Upper lobe of right lung (tissue), 1 donor: Measurements from ENCODE around the gene LAP3. TPM values are rescaled to one million over a fixed set of nuclear protein-coding genes. Genes with fewer than 3 reads are reported as not detected.

Experiments used
- ATAC-seq: fragments of 200-7000 bp; cut with Tn5 transposase; one replicate; pipeline ENCODE4 v1.9.1; 2020; ENCODE audit warnings: mild to moderate bottlenecking, moderate library complexity
- DNase-seq: peaks from one replicate; pipeline ENCODE4 v3.0.0-alpha.2; 2020
- H3K27ac ChIP-seq: fragments of 200-600 bp; one replicate; pipeline ENCODE4 v1.8.0; 2022
- H3K27me3 ChIP-seq: fragments of 200-600 bp; one replicate; pipeline ENCODE4 v1.8.0; 2022; ENCODE audit warnings: mild to moderate bottlenecking
- H3K36me3 ChIP-seq: fragments of 200-600 bp; one replicate; pipeline ENCODE4 v1.8.0; 2022
- H3K4me1 ChIP-seq: fragments of 200-600 bp; one replicate; pipeline ENCODE4 v1.8.0; 2022
- H3K4me3 ChIP-seq: fragments of 200-600 bp; one replicate; pipeline ENCODE4 v1.8.0; 2022; ENCODE audit warnings: mild to moderate bottlenecking
- H3K9me3 ChIP-seq: fragments of 200-600 bp; one replicate; pipeline ENCODE4 v1.8.0; 2022
- intact Hi-C: fragments of 100-400 bp; cut with DNase I; formaldehyde crosslinking; loops from one replicate; pipeline ENCODE4 v1.11.0; 2022
- total RNA-seq: library from RNA; stranded (reverse); fragmentation: NEBNext Ultra II Directional; extraction: Animal tissue kit (Norgen Biotek cat#: 25700); gene quantifications from one replicate; pipeline ENCODE4 v1.2.1, GENCODE V29; 2021
- TF ChIP-seq, protein P1 (sequence below): fragments of 200-600 bp; IDR thresholded peaks from one replicate; pipeline ENCODE4 v1.8.0; 2022; ENCODE audit warnings: antibody characterized with exemption
- donor health status: DM: no; HTN: yes; CAD: no; lungs with severe emphysema.

Gene LAP3
- total RNA-seq, 1 donor from 2014 or later = 97.6 TPM

DNA sequence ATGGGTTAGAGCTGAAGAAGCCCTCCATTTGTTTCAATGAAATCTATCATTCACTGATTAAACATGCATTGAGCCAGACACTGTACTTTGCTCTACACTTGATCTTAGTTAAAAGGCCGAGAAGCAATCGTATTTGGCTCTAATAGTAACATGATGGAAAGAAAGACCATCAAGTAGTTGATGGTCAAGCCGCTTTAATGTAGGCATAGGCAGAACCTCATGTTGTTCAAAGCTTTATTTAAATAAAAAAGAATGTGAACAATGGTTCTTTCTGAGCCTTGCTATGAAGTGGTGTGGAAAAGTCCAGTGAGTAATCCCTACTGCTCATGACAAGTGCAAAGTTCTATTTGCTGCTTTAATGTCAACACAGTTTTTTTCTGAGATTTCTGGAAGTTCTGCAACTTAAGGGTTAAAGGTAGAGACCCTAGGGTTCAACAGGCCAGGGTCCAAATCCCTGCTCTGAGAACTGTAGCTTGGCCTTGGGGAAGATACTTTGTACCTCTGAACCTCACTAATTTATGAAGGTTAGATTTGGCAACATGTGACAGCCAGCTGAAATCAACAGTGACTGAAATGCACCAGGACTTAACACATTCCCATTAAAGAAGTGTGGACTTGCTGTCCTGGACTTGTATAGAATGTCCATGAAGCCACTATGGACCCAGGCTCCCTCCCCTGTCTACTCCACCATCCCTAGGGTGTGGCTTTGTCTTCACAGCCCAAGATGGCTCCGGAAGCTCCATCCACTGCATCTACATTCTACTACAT, 17.9 kb upstream of the LAP3 start:
- ATAC-seq (no peak), DNase-seq (no peak)
- no peaks in the 10 kb centered on the region for H3K36me3 ChIP-seq
- H3K27me3 ChIP-seq = no peaks in the 10 kb centered on the region
- H3K9me3 ChIP-seq = no peaks in the 10 kb centered on the region
- H3K4me1 ChIP-seq = no peaks in the 10 kb centered on the region
- TF ChIP-seq, protein P1, sequence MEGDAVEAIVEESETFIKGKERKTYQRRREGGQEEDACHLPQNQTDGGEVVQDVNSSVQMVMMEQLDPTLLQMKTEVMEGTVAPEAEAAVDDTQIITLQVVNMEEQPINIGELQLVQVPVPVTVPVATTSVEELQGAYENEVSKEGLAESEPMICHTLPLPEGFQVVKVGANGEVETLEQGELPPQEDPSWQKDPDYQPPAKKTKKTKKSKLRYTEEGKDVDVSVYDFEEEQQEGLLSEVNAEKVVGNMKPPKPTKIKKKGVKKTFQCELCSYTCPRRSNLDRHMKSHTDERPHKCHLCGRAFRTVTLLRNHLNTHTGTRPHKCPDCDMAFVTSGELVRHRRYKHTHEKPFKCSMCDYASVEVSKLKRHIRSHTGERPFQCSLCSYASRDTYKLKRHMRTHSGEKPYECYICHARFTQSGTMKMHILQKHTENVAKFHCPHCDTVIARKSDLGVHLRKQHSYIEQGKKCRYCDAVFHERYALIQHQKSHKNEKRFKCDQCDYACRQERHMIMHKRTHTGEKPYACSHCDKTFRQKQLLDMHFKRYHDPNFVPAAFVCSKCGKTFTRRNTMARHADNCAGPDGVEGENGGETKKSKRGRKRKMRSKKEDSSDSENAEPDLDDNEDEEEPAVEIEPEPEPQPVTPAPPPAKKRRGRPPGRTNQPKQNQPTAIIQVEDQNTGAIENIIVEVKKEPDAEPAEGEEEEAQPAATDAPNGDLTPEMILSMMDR = no peak
- no peak overlapping the region for H3K27ac ChIP-seq
- no peak overlapping the region for H3K4me3 ChIP-seq
- intact Hi-C loops = no loop called here

DNA sequence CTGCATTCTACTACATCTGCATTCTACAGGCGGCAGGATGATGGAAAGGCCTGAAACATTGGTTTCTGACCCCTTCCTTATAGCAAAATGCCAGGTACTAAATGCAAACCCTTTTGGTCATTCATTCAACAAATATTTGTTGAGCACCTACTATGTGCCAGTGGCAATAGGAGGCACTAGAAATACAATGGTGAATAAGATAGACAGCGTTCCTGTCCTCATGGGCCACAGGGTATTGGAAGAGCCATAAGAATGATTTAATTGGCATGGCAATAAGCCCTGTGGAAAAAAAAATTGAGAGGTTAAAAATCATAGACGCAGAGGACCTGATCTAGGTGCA, 17.3 kb upstream of the LAP3 start:
- H3K4me1 ChIP-seq = no peaks in the 10 kb centered on the region
- no peak overlapping the region for H3K27ac ChIP-seq
- no peaks in the 10 kb centered on the region for H3K27me3 ChIP-seq
- H3K36me3 ChIP-seq = no peaks in the 10 kb centered on the region
- DNase-seq (no peak), ATAC-seq (no peak)
- H3K4me3 ChIP-seq = no peak overlapping the region
- TF ChIP-seq, protein P1 = no peak
- H3K9me3 ChIP-seq = no peaks in the 10 kb centered on the region
- intact Hi-C loops = loop anchor here (5.0 kb wide), 1 partner anchor 68 kb away; no protein-coding TSS in a partner anchor

DNA sequence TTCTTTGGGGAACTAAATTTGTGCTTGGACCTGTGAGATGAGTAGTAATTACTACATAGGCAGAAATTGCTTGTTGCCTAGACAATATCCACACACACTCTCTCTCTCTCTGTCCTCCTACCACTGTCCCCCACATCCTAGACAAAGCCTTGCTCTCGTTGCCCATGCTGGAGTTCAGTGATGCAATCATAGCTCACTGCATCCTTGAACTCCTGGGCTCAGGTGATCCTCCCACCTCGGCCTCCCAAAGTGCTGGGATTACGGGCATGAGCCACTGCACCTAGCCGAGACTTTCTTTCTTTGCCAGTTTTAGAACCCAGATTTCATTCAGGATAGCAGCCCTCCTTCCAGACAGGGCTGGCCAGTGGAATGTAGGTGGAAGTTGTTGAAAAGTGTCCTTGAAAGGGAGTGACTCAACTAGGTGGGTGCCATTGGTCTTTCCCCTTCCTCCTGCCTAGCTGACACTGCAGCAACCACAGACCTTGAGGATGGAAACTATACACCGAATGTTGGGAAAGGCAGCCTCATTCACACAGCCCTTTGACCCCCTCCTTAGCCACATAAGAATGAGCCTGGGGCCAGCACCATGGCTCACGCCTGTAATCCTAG, 16.8 kb upstream of the LAP3 start:
- ATAC-seq = no peak

DNA sequence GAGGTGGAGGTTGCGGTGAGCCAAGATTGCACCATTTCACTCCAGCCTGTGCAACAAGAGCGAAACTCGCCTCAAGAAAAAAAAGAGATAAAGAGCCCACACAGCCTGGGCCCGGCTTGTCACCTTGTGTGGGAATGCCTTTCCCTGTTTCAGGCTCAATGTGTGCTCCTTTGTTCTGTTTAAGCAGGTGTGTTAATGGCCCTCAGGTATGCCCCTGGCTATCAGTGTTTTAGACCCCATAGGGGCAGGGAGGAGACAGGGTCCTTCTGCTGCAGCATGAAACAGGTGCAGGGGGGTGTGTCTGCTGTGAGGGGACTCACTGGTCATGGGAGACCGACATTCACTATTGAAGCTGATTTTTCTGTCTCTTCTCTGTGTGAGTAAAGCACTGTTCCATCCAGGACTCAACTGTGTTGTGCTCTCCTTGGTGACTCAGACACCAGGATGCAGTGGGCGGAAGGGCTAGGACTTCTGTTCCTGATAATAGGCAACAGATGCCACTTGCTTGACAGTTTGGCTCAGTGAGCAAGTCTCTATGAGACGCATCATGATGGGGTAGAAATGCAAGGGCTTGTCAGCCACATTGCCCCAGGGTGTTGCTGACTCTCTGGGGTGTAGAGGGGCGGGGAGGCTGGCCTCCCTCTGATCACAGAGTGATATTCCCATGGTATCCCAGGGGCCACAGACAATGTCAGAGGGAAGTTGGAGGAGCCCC, 15.6 kb upstream of the LAP3 start:
- no peaks in the 10 kb centered on the region for H3K36me3 ChIP-seq
- H3K4me1 ChIP-seq = no peaks in the 10 kb centered on the region
- H3K4me3 ChIP-seq = no peak overlapping the region
- H3K27ac ChIP-seq = no peak overlapping the region
- no peaks in the 10 kb centered on the region for H3K27me3 ChIP-seq
- TF ChIP-seq, protein P1 = no peak
- no peaks in the 10 kb centered on the region for H3K9me3 ChIP-seq
- intact Hi-C loops = loop anchor here (5.0 kb wide), 1 partner anchor 66 kb away; no protein-coding TSS in a partner anchor
- DNase-seq (no peak), ATAC-seq (peak; percentile 69)

More for the DNA sequence above, 16.8 kb upstream of the LAP3 start:
- intact Hi-C loops = loop anchor here (5.0 kb wide), 1 partner anchor 67 kb away; no protein-coding TSS in a partner anchor
- Histone ChIP-seq H3K4me1 (no peaks in the 10 kb centered on the region), H3K36me3 (no peaks in the 10 kb centered on the region), H3K4me3 (no peak overlapping the region), H3K27ac (no peak overlapping the region), H3K9me3 (no peaks in the 10 kb centered on the region), H3K27me3 (no peaks in the 10 kb centered on the region)
- no peak for DNase-seq
- TF ChIP-seq, protein P1 = no peak

DNA sequence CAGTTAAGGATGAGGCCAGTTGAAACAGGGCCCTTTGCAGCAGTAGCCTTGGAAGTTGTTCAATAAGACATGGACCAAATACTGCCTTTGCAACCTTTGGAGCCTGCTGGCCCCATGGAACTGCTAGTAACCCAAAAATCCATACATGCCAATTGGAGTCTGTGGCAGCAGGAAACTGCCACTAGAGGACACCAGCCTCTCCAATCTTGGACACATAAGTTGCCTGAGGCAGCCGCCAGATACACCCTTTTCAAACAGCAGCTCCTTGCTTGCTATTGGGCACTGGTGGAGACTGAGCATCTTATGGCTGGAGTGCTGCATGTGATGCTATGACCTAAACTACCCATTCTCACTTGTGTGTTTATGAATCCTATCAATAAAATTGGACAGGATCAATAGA, 14.8 kb upstream of the LAP3 start:
- no peak overlapping the region for H3K27ac ChIP-seq
- H3K27me3 ChIP-seq = no peaks in the 10 kb centered on the region
- DNase-seq (no peak), ATAC-seq (no peak)
- H3K4me1 ChIP-seq = no peaks in the 10 kb centered on the region
- no peak overlapping the region for H3K4me3 ChIP-seq
- TF ChIP-seq, protein P1 = no peak
- no peaks in the 10 kb centered on the region for H3K9me3 ChIP-seq
- intact Hi-C loops = loop anchor here (5.0 kb wide), 1 partner anchor 65 kb away; no protein-coding TSS in a partner anchor
- H3K36me3 ChIP-seq = no peaks in the 10 kb centered on the region
